Coronary artery (tissue), 2 donors: ENCODE measurements around the gene FAH.
"Not testable (repeated sequence)": the region's sequence is repeated elsewhere in the genome, so short reads cannot be mapped to it uniquely, and the experiment has no call there.

ENCODE experiments used
- DNase-seq: peaks from one replicate; pipeline ENCODE4 v3.0.0-alpha.2; 2017; ENCODE audit warnings: low spot score
- H3K27ac ChIP-seq, 2 donors: fragments of 200-600 bp; sonication (generic); one replicate each; pipeline ENCODE4 v1.5.1; 2016 to 2019
- H3K4me3 ChIP-seq: fragments of 200-600 bp; sonication (generic); 2 replicates; pipeline ENCODE4 v1.5.1; 2016; ENCODE audit warnings: mild to moderate bottlenecking, moderate library complexity
- TF ChIP-seq, protein P1 (sequence below): fragments of 200-600 bp; sonication (generic); IDR thresholded peaks from one replicate; pipeline ENCODE4 v1.5.1; 2019; ENCODE audit warnings: antibody characterized with exemption

Gene FAH

DNA sequence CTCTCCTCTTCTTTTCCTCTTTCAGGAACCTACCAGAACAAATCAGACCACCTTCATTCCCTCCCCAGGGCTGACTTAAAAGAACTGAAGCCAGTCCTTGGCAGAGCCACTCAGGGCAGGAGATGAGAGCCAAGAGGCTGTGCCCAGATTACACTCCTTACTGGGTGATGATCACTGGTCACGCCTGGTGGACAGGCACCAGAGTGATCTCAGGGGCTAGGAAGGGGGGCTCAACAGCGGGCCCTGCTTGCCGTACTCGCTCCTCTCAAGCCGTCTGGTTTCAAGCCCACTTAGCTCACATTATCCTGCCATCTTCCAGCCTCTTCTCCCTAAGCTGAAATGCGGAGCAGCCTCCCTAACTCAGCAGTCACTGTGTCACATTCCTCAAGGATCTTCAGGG lies 1.7 kb upstream of the FAH start:
- TF ChIP-seq, protein P1, sequence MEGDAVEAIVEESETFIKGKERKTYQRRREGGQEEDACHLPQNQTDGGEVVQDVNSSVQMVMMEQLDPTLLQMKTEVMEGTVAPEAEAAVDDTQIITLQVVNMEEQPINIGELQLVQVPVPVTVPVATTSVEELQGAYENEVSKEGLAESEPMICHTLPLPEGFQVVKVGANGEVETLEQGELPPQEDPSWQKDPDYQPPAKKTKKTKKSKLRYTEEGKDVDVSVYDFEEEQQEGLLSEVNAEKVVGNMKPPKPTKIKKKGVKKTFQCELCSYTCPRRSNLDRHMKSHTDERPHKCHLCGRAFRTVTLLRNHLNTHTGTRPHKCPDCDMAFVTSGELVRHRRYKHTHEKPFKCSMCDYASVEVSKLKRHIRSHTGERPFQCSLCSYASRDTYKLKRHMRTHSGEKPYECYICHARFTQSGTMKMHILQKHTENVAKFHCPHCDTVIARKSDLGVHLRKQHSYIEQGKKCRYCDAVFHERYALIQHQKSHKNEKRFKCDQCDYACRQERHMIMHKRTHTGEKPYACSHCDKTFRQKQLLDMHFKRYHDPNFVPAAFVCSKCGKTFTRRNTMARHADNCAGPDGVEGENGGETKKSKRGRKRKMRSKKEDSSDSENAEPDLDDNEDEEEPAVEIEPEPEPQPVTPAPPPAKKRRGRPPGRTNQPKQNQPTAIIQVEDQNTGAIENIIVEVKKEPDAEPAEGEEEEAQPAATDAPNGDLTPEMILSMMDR: no peak
- Histone ChIP-seq H3K27ac (no peak overlapping the region), H3K4me3 (no peak overlapping the region)
- DNase-seq: no peak

DNA sequence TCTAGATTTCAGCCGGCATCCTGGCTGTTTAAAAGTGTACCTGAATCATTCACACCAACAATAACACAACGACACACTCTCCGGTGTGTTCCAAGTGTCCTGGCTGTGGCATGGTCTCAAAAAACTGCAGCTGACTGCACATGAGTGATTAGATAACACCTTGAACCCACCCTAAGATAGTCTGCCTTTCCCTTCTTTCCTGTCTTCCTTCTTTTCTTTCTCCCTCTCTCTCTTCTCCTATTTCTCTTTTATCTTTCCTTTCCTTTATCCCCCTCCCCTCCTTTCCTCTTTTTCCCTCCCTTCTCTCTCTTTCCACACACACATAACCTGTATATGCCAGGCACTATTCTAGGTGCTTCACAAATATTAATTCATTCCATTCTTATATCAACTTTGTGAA lies 1.2 kb upstream of the FAH start:
- no peak for DNase-seq
- Histone ChIP-seq H3K27ac (peak overlapping the region in 1 of 2 donors; percentile 63), H3K4me3 (no peak overlapping the region)
- TF ChIP-seq, protein P1: no peak

DNA sequence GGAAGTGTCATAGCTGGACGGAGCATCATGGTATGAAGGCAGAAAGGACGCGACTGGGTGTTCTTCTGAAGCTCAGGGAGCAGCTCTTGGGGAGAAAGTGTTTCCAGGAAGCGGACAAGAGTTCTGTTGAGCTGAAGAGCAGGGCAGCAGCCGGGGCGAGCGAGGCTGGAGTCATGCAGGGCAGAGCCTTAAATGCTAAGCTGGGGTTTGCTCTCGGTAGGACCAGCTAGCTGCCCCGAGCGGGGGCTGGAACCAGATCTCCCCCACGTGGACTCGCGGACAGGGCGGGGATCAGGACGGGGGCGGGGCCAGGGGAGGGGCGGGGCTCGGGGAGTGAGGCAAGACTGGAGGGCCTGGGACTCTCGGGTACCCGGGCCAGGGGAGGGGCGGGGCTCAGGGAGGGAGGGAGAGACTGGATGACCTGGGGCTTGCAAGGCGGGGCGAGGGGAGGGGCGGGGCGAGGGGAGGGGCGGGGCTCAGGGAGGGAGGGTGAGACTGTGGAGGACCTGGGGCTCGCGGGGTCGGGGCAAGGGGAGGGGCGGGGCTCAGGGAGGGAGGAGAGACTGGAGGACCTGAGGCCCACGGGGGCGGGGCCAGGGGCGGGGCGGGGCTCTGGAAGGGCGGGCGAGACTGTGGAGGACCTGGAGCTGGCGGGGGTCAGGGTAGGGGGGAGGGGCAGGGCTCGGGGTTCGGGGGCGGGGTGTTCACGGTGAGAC lies 461 bp upstream of the FAH start:
- peak overlapping the region; percentile 93 for H3K4me3 ChIP-seq
- TF ChIP-seq, protein P1: no peak
- H3K27ac ChIP-seq: peak overlapping the region; percentile 79 to 95
- peak; percentile 99 for DNase-seq

DNA sequence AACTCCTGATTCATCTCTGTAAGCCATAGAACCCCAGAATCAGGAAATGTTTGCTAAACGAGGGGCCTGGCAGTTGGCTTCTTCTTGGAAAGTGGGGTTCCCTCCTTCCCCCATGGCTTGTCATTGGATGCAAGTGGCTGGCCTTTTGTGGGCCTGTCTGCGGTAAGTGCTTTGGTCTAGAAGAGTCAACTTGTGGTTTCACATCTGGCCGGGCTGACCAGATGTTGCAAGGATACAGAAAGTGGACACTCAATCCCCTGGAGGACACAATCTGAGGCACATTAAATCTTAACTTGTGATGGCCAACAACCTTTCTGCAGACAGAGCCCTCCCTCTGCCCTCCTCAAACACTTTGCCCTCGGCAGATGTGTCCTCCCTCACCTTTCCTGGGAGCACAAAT lies 1.1 kb downstream of the FAH start:
- no peak for DNase-seq
- TF ChIP-seq, protein P1: no peak
- Histone ChIP-seq H3K27ac (no peak overlapping the region), H3K4me3 (peak overlapping the region; percentile 93)

DNA sequence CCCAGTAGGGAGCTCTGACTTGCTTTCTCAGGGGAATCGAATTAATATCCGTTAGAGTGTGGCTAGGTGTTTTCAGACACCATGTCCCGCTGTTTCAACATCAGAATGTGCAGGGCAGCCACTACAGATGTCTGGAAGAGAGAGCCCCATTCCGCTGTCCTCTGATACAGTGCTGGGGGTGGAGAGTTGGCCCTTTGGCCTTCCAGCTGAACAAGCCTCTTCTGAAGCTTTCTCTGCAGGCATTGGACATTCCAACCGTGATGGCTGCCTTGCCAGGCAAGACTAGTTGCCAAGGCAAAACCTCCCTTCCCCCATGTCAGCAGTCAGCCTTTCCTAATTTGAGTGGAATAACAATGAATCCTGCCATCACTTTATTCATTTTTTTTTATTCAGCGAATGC lies 1.5 kb downstream of the FAH start:
- DNase-seq: no peak
- H3K27ac ChIP-seq: no peak overlapping the region
- TF ChIP-seq, protein P1: no peak
- H3K4me3 ChIP-seq: no peak overlapping the region

DNA sequence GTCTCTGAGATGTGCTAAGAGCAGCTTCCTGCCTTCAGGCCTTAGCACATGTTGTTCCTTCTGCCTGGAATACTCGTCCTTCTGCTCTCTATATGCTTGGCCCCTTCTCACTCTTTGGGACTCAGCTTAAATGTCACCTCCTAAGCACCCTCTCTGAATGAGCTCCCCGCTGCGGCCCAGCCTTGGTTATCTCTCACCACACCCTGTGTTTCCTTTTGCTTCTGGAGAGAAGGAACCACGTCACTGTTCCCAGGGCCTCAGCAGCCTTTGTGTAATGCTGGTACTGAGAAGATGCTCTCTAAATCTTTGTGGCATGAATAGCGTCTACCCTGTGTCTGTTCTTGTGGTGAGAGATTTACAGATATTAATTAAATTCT lies 2.2 kb downstream of the FAH start:
- no peak for DNase-seq
- Histone ChIP-seq H3K27ac (peak overlapping the region in 1 of 2 donors; percentile 23), H3K4me3 (no peak overlapping the region)
- TF ChIP-seq, protein P1: no peak

DNA sequence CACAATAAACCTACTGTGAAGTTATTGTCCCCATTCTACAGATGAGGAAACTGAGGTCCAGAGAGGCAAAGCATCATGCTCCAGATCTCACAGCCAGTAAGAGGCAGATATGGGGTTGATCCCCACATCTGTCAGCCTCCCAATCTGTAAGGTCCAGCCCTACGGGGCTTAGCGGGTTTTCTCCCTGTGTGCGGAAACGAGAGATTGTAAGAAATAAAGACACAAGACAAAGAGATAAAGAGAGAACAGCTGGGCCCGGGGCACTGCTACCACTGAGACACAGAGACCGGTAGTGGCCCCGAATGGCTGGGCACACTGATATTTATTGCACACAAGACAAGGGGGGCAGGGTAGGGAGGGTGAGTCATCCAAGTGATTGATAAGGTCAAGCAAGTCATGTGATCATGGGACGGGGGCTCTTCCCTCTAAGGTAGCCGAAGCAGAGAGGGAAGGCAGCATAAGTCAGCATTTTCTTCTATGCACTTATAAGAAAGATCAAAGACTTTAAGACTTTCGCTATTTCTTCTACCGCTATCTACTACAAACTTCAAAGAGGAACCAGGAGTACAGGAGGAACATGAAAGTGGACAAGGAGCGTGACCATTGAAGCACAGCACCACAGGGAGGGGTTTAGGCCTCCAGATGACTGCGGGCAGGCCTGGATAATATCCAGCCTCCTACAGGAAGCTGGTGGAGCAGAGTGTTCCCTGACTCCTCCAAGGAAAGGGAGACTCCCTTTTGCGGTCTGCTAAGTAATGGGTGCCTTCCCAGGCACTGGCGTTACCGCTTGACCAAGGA lies 2.8 kb downstream of the FAH start:
- not testable (repeated sequence) for H3K4me3 ChIP-seq, DNase-seq
- H3K27ac ChIP-seq: peak overlapping the region in 1 of 2 donors; percentile 19
